Kasumi-1 (cell line): ENCODE data around the gene TRIO.
A peak's percentile ranks its signal among the peaks of the same experiment; 100 is the strongest.
"Not testable (repeated sequence)": the region's sequence is repeated elsewhere in the genome, so short reads cannot be mapped to it uniquely, and the experiment has no call there.

Experiments used
- DNase-seq, 2 experiments: peaks; one replicate each; lab custom pipeline; 2025; lab: John Stamatoyannopoulos, UW

Gene TRIO

GRCh38 chr5:14510156-14510734 is 367.1 kb downstream of the TRIO start:
- no peak for DNase-seq

GRCh38 chr5:14510880-14511279 is 367.7 kb downstream of the TRIO start:
- no peak for DNase-seq

DNA sequence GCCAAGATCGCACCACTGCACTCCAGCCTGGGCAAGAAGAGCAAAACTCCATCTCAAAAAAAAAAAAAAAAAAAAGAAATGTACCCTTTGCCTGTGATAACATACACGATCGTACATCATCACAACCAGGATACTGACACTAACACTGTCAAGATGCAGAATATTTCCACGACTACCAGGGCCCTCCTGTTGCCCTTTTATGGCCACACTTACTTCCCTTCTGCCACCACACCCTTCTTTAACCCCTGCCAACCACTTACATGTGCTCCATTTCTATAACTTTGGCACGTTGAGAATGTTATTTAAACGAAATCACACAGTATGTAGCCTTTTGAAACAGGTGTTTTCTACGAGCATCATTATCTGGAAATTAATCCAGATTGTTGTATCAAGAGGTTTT is 369.4 kb downstream of the TRIO start:
- DNase-seq = no peak

- no peak for DNase-seq
These were observed 370.1 kb downstream of the TRIO start for GRCh38 chr5:14513266-14513665.

DNA sequence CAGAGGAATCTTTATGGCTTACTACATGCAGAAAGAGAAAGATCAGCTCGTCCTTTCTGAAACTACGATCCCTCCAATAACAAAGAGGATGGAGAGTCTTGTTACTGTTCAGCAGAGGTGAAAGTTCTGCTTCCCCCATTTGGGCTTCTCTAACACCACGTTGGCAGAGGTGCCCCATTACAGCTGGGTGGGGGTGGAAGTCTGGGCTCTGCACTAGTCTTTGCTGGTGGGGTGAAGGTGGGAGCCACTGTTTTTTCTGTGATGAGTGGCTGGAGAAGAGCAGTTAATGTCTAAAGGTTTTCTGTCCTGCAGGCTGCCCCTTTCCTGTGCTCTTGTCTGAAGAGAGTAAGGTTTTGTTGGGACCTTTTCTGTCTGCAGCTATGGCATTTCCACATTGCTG is 373.8 kb downstream of the TRIO start:
- DNase-seq = no peak

DNA sequence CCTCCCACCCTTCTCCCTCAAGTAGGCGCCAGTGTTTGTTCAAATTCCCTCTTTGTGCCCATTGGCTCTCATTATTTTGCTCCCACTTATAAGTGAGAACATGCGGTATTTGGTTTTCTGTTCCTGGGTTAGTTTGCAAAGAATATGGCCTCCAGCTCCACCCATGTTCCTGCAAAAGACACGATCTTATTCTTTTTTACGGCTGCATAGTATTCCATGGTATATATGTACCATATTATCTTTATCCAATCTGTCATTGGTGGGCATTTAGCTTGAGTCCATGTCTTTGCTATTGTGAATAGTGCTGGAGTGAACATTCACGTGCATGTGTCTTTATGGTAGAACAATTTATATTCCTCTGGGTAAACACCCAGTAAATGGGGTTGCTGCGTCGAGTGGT is 375.5 kb downstream of the TRIO start:
- no peak for DNase-seq

DNA sequence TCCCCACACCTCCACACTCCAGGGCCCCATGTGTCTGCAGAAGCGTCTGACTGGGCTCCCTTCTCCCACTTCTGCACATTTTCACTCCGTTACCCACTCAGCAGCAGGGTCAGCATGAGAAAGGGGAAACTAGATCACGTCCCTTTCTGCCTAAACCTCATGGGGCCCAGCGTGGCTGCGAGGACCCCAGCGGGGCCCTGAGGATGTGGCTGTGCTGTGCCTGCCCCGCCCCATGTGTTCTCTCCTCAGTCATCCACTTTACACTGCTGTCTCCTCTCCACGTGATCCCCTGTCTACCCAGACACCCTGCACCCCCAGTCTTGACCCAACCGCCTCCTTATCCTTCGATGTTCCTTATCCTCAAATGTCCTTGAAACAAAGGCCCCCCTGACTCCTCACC is 378.6 kb downstream of the TRIO start:
- no peak for DNase-seq

DNA sequence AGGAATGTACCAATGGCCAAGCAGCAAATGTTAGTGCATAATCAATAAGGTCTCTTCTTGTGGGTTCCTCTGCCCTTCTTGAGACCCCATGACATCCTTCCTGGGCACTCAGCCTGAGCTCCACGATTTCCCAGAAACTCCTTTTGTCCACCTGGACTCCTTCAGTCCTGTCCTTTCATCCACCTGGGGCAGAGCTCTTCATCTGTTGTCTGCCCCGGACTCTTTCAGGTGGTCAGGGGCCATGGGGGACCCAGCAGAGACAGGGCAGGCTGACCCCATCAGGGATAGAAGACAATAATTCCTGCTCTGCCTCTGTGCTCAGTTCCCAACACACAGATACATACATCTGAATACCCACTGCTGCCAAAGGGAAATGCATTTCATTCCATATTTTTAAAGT is 379.6 kb downstream of the TRIO start:
- no peak for DNase-seq

GRCh38 chr5:14523243-14524034 is 380.3 kb downstream of the TRIO start:
- DNase-seq = no peak

- DNase-seq = no peak
These were observed 382.3 kb downstream of the TRIO start for GRCh38 chr5:14525397-14525796.

- DNase-seq = no peak
These were observed 383.4 kb downstream of the TRIO start for GRCh38 chr5:14526493-14526892.

GRCh38 chr5:14528115-14528514 is 385.0 kb downstream of the TRIO start:
- DNase-seq = no peak

GRCh38 chr5:14528926-14529325 is 385.8 kb downstream of the TRIO start:
- DNase-seq = no peak

DNA sequence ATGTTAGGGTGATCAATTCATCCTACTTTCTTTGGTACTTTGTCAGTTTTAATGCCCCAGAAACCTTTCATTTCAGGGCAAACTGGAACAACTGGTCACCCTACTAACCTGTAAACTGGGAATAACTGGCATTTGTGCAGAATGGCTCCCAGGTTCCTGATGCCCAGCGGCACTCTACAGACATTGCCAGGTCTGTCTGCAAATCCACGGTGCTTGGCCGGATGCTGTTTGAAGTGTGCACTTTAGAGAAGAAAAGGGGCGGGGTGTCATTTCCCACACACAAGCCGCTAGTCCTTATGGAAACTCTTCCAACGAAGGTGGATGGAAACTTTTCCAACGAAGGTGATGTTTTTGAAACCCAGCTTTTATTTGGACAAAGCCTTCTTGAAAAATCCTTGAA is 388.5 kb downstream of the TRIO start:
- no peak for DNase-seq

GRCh38 chr5:14532180-14532579 is 389.0 kb downstream of the TRIO start:
- no peak for DNase-seq

GRCh38 chr5:14534773-14535172 is 391.6 kb downstream of the TRIO start:
- DNase-seq = no peak

- peak; percentile 52 to 54 for DNase-seq
These were observed 402.2 kb downstream of the TRIO start for GRCh38 chr5:14545308-14545707.

DNA sequence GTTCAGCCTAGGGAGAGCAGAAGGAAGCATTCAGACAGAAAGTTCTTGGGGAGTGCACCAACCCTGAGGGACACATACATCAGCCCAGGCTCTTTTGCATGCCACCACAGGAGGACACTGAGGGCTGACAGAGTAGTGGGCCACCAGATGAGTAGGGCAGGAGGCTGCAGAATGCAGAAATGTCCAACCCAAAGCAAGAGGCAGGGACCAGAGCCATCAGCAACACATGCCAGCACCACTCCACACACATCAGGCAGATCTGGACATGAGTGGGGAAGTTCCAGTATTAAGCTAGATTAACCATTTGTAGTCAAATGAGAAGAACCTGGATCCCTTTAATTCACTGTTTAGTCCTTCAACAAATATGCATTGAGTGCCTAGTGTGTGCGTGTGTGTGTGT is 402.7 kb downstream of the TRIO start:
- DNase-seq = no peak

DNA sequence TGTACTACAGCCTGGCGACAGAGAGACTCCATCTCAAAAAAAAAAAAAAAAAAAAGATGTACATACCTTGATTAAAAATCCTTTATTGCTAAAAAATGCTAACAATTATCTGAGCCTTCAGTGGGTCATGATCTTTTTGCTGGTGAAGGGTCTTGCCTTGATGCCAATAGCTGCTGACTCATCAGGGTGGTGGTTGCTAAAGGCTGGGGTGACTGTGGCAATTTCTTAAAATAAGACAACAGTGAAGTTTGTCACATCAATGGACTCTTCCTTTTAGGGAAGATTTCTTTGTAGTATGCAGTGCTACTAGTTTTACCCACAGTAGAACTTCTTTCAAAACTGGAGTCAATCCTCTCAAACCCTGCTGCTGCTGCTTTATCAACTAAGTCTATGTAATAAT is 404.5 kb downstream of the TRIO start:
- no peak for DNase-seq

DNA sequence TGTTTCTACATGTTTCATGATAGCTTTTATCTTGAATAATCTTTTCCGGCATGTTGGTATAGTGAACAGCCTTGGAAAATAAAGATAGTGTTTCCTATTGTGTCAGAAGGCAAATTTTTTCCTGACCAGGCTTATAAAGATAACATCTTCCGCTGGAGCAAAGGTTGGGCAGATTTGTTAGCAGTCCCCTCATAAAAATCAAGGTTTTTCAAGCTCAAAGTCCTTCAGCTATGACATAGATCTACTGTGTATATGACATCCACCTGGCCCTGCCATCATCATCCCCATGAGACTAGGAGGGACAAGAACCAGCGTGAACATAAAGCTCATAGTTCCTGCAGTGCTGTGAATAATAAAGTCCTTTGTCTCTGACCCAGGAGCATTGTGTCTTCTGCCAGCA is 408.1 kb downstream of the TRIO start:
- DNase-seq = no peak

DNA sequence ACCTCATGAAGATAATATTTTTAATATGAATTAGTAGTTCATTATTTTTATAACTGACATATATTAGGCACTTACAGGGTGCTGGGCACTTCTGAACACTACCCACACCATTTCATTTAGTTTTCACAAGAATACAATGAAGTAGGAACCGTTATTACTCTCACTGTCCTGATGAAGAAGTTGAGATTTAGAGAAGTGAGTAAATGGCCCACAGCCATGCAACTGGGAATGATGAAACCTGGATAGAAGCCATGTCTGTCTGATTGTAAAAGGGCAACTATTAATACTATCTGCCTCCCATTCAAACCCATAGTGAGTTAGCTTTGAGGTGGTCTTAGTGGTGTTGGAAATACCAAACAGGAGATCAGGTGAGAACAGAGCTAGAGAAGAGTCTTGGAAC is 408.9 kb downstream of the TRIO start:
- DNase-seq = peak in 1 of 2 experiments; percentile 3

DNA sequence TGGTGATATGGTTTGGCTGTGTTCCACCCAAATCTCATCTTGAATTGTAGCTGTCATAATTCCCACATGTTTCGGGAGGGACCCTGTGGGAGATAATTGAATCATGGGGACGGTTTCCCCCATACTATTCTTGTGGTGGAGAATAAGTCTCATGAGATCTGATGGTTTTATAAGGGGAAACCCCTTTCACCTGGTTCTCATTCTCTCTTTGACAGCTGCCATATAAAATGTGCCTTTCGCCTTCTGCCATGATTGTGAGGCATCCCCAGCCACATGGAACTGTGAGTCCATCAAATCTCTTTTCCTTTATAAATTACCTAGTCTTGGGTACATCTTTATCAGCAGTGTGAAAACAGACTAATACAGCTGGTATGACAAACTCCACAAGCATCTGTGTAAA is 411.1 kb downstream of the TRIO start:
- DNase-seq = not testable (repeated sequence)

DNA sequence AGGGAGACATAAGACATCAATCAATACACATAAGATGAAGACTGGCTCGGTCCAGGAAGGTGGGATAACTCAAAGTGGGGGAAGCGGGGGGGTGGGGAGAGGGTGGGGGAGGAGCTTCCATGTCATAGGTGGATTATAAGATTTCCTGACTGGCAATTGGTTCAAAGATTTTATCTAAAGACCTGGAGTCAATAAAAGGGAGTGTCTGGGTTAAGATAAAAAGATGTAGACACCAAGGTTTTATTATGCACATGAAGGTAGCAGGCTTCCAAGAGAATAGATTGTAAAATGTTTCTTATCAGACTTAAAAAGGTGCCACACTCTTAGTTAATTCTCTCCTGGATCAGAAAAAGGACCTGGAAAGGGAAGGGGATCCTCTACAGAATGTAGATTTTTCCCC is 412.9 kb downstream of the TRIO start:
- DNase-seq = no peak

DNA sequence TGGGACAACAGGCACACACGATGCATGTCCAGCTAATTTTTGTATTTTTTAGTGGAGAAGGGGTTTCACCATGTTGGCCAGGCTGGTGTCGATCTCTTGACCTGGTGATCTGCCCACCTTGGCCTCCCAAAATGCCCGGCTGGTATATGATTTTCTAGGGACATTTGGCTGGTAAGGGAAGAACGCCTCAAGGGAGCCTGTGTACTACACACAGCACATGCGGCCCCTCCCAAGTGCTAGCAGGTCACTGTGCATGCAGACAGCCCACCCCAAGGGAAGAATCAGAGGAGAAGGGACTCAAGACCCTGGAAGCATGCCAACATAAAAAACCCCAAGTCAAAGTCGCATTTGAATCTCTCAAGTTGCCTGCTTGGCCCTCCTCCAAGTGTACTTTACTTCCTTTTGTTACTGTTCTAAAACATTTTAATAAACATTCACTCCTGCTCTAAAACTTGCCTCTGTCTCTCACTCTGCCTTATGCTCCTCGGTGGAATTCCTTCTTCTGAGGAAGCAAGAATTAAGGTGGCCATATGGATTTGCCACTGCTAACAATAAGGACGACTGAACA is 414.1 kb downstream of the TRIO start:
- DNase-seq = peak; percentile 23 to 34
